ENCODE measurements around the gene GPRC5B. TPM values are rescaled to one million over a fixed set of nuclear protein-coding genes. Genes with fewer than 3 reads are reported as not detected.

The GPRC5B gene
- total RNA-seq, 1 donor from 2014 or later: 11.2 TPM

DNA sequence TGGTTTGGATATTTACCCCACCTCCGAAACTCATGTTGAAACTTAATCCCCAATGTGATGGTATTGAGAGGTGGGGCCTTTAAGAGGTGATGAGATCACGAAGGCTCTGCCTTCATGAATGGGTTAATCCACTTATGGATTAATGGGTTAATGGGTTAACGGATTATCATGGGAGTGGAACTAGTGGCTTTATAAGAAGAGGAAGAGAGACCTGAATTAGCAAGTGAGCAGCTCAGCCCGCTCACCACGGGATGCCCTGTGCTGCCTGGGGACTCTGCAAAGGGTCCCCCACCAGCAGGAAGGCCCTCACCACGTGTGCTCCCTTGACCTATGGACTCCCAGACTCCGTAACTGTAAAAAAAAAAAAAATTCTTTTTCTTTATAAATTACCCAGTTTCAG lies 16.5 kb upstream of the GPRC5B start:
- no peaks in the 10 kb centered on the region for H3K27me3 ChIP-seq (ENCODE audit: control insufficient read depth, insufficient read depth, low read length)
- no peak for DNase-seq (ENCODE audit: low read depth)
- no peak overlapping the region for H3K4me3 ChIP-seq (ENCODE audit: low read depth, low read length)
- H3K36me3 ChIP-seq (ENCODE audit: control insufficient read depth, insufficient read depth, low read length): no peaks in the 10 kb centered on the region
- TF ChIP-seq, protein P1, sequence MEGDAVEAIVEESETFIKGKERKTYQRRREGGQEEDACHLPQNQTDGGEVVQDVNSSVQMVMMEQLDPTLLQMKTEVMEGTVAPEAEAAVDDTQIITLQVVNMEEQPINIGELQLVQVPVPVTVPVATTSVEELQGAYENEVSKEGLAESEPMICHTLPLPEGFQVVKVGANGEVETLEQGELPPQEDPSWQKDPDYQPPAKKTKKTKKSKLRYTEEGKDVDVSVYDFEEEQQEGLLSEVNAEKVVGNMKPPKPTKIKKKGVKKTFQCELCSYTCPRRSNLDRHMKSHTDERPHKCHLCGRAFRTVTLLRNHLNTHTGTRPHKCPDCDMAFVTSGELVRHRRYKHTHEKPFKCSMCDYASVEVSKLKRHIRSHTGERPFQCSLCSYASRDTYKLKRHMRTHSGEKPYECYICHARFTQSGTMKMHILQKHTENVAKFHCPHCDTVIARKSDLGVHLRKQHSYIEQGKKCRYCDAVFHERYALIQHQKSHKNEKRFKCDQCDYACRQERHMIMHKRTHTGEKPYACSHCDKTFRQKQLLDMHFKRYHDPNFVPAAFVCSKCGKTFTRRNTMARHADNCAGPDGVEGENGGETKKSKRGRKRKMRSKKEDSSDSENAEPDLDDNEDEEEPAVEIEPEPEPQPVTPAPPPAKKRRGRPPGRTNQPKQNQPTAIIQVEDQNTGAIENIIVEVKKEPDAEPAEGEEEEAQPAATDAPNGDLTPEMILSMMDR (IDR thresholded peaks at IDR 0.05; ENCODE audit: insufficient read depth, low read length, poor library complexity, severe bottlenecking): no peak

DNA sequence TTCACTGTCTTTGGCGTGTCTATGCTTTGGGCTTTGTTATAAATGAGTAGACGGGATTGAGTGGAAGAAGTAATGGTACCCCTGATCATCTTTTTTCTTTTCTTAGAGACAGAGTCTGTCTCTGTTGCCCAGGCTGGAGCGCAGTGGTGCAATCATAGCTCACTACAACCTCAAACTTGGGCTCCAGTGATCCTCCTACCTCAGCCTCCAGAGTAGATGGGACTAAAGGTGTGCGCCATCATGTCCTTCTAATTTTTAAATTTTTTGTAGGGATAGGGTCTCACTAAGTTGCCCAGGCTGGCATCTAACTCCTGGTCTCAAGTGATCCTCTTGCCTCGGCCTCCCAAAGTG lies 14.9 kb upstream of the GPRC5B start:
- TF ChIP-seq, protein P1 (IDR thresholded peaks at IDR 0.05; ENCODE audit: insufficient read depth, low read length, poor library complexity, severe bottlenecking): no peak
- H3K4me3 ChIP-seq (ENCODE audit: low read depth, low read length): no peak overlapping the region
- H3K36me3 ChIP-seq (ENCODE audit: control insufficient read depth, insufficient read depth, low read length): no peaks in the 10 kb centered on the region
- DNase-seq (ENCODE audit: low read depth): no peak
- no peaks in the 10 kb centered on the region for H3K27me3 ChIP-seq (ENCODE audit: control insufficient read depth, insufficient read depth, low read length)

- no peak for DNase-seq (ENCODE audit: low read depth)
- TF ChIP-seq, protein P1 (IDR thresholded peaks at IDR 0.05; ENCODE audit: insufficient read depth, low read length, poor library complexity, severe bottlenecking): peak; percentile 75
- Histone ChIP-seq H3K4me3 (ENCODE audit: low read depth, low read length) (no peak overlapping the region), H3K36me3 (ENCODE audit: control insufficient read depth, insufficient read depth, low read length) (no peaks in the 10 kb centered on the region), H3K27me3 (ENCODE audit: control insufficient read depth, insufficient read depth, low read length) (no peaks in the 10 kb centered on the region)
These were observed 14.4 kb upstream of the GPRC5B start for GRCh38 chr16:19898924-19899604.

GRCh38 chr16:19898166-19898565 lies 13.5 kb upstream of the GPRC5B start:
- Histone ChIP-seq H3K4me3 (ENCODE audit: low read depth, low read length) (no peak overlapping the region), H3K27me3 (ENCODE audit: control insufficient read depth, insufficient read depth, low read length) (no peaks in the 10 kb centered on the region), H3K36me3 (ENCODE audit: control insufficient read depth, insufficient read depth, low read length) (no peaks in the 10 kb centered on the region)
- TF ChIP-seq, protein P1 (IDR thresholded peaks at IDR 0.05; ENCODE audit: insufficient read depth, low read length, poor library complexity, severe bottlenecking): no peak
- DNase-seq (ENCODE audit: low read depth): no peak

- no peak for DNase-seq (ENCODE audit: low read depth)
- no peaks in the 10 kb centered on the region for H3K27me3 ChIP-seq (ENCODE audit: control insufficient read depth, insufficient read depth, low read length)
- TF ChIP-seq, protein P1 (IDR thresholded peaks at IDR 0.05; ENCODE audit: insufficient read depth, low read length, poor library complexity, severe bottlenecking): no peak
- no peak overlapping the region for H3K4me3 ChIP-seq (ENCODE audit: low read depth, low read length)
- no peaks in the 10 kb centered on the region for H3K36me3 ChIP-seq (ENCODE audit: control insufficient read depth, insufficient read depth, low read length)
These were observed 12.3 kb upstream of the GPRC5B start for GRCh38 chr16:19896951-19897350.

DNA sequence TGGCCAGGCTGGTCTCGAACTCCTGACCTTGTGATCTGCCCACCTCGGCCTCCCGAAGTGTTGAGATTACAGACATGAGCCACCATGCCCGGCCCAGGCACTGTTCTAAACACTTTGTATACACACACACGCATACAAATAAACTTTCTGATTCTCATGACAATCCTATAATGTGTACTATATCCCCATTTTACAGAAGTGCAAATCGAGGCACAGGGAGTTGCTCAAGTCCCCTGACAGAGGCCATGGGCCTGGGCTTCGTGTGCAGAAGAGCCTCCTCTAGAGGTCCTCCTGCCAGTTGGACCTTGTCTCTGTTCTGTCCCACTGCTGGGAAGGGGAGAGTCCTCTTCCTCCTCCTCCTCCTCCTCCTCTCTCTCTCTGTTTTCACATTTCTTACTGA lies 9.9 kb upstream of the GPRC5B start:
- no peak overlapping the region for H3K4me3 ChIP-seq (ENCODE audit: low read depth, low read length)
- no peak for DNase-seq (ENCODE audit: low read depth)
- TF ChIP-seq, protein P1 (IDR thresholded peaks at IDR 0.05; ENCODE audit: insufficient read depth, low read length, poor library complexity, severe bottlenecking): no peak
- no peaks in the 10 kb centered on the region for H3K27me3 ChIP-seq (ENCODE audit: control insufficient read depth, insufficient read depth, low read length)
- no peaks in the 10 kb centered on the region for H3K36me3 ChIP-seq (ENCODE audit: control insufficient read depth, insufficient read depth, low read length)

Data from kidney epithelial cell (primary cell).